ENCODE results near the gene UGT1A5. TPM values are rescaled to one million over a fixed set of nuclear protein-coding genes. Genes with fewer than 3 reads are reported as not detected.

Gene UGT1A5
- total RNA-seq, 2 experiments from 2014 or later = not detected

GRCh38 chr2:233795735-233796171 is 83.0 kb downstream of the UGT1A5 start:
- H3K36me3 ChIP-seq (ENCODE audit: insufficient read depth, low read length) = no peaks in the 10 kb centered on the region
- ChIA-PET POLR2A (interaction anchor here (0.6 kb wide), 1 partner anchor 125 kb away, joined by 3 read pairs; no protein-coding TSS in a partner anchor), CTCF (ENCODE audit: unreplicated experiment) (no interaction called here)
- intact Hi-C loops (cut with micrococcal nuclease; ENCODE audit: unreplicated experiment) = no loop called here
- DNase-seq (ENCODE audit: low spot score) = no peak
- BruUV-seq (replicated peaks) = no TSS peak
- TF ChIP-seq EZH2phosphoT487 (IDR thresholded peaks at IDR 0.05; ENCODE audit: borderline replicate concordance, low read depth, low read length) = no peak
- TF ChIP-seq CTCF (conservative IDR thresholded peaks at IDR 0.05; ENCODE audit: low read length) = no peak
- no peaks in the 10 kb centered on the region for H3K9me2 ChIP-seq (ENCODE audit: insufficient read depth, low read length)
- H3K9me3 ChIP-seq (ENCODE audit: low read length) = no peaks in the 10 kb centered on the region
- H2AFZ ChIP-seq (ENCODE audit: low read length) = no peak overlapping the region
- H3K4me1 ChIP-seq (ENCODE audit: insufficient read depth, low read length, poor library complexity, severe bottlenecking) = peaks cover under 1% of the 10 kb centered on the region
- H3K27ac ChIP-seq (ENCODE audit: low read depth, low read length, poor library complexity, severe bottlenecking) = no peak overlapping the region
- H3K4me2 ChIP-seq (ENCODE audit: low read length) = no peak overlapping the region
- no peak overlapping the region for H3K4me3 ChIP-seq (ENCODE audit: low read depth, low read length, poor library complexity, severe bottlenecking)
- H4K20me1 ChIP-seq (ENCODE audit: insufficient read depth, low read length) = no peaks in the 10 kb centered on the region
- H3K79me2 ChIP-seq (ENCODE audit: insufficient read depth, low read depth, low read length) = no peaks in the 10 kb centered on the region

GRCh38 chr2:233796254-233796653 is 83.5 kb downstream of the UGT1A5 start:
- H2AFZ ChIP-seq (ENCODE audit: low read length) = no peak overlapping the region
- peaks cover 5% of the 10 kb centered on the region for H3K4me1 ChIP-seq (ENCODE audit: insufficient read depth, low read length, poor library complexity, severe bottlenecking)
- no peak for DNase-seq (ENCODE audit: low spot score)
- no peaks in the 10 kb centered on the region for H3K79me2 ChIP-seq (ENCODE audit: insufficient read depth, low read depth, low read length)
- H3K27ac ChIP-seq (ENCODE audit: low read depth, low read length, poor library complexity, severe bottlenecking) = no peak overlapping the region
- no peak overlapping the region for H3K4me3 ChIP-seq (ENCODE audit: low read depth, low read length, poor library complexity, severe bottlenecking)
- ChIA-PET POLR2A (interaction anchor here (0.6 kb wide), 1 partner anchor 124 kb away, joined by 3 read pairs; no protein-coding TSS in a partner anchor), CTCF (ENCODE audit: unreplicated experiment) (no interaction called here)
- H3K9me3 ChIP-seq (ENCODE audit: low read length) = no peaks in the 10 kb centered on the region
- TF ChIP-seq CTCF (conservative IDR thresholded peaks at IDR 0.05; ENCODE audit: low read length) = no peak
- TF ChIP-seq EZH2phosphoT487 (IDR thresholded peaks at IDR 0.05; ENCODE audit: borderline replicate concordance, low read depth, low read length) = no peak
- H4K20me1 ChIP-seq (ENCODE audit: insufficient read depth, low read length) = no peaks in the 10 kb centered on the region
- no peaks in the 10 kb centered on the region for H3K36me3 ChIP-seq (ENCODE audit: insufficient read depth, low read length)
- intact Hi-C loops (cut with micrococcal nuclease; ENCODE audit: unreplicated experiment) = no loop called here
- H3K9me2 ChIP-seq (ENCODE audit: insufficient read depth, low read length) = no peaks in the 10 kb centered on the region
- H3K4me2 ChIP-seq (ENCODE audit: low read length) = no peak overlapping the region
- BruUV-seq (replicated peaks) = no TSS peak

- intact Hi-C loops (cut with micrococcal nuclease; ENCODE audit: unreplicated experiment) = no loop called here
- no peaks in the 10 kb centered on the region for H3K9me2 ChIP-seq (ENCODE audit: insufficient read depth, low read length)
- no peak overlapping the region for H3K4me3 ChIP-seq (ENCODE audit: low read depth, low read length, poor library complexity, severe bottlenecking)
- no peak overlapping the region for H2AFZ ChIP-seq (ENCODE audit: low read length)
- H4K20me1 ChIP-seq (ENCODE audit: insufficient read depth, low read length) = no peaks in the 10 kb centered on the region
- H3K27ac ChIP-seq (ENCODE audit: low read depth, low read length, poor library complexity, severe bottlenecking) = no peak overlapping the region
- H3K9me3 ChIP-seq (ENCODE audit: low read length) = no peaks in the 10 kb centered on the region
- no peak for DNase-seq (ENCODE audit: low spot score)
- peaks cover 11% of the 10 kb centered on the region for H3K4me1 ChIP-seq (ENCODE audit: insufficient read depth, low read length, poor library complexity, severe bottlenecking)
- CTCF ChIA-PET (ENCODE audit: unreplicated experiment) = interaction anchor here (0.5 kb wide), 1 partner anchor 787 kb away, joined by 3 read pairs; no protein-coding TSS in a partner anchor
- H3K79me2 ChIP-seq (ENCODE audit: insufficient read depth, low read depth, low read length) = no peaks in the 10 kb centered on the region
- BruUV-seq (replicated peaks) = no TSS peak
- POLR2A ChIA-PET = no interaction called here
- H3K4me2 ChIP-seq (ENCODE audit: low read length) = no peak overlapping the region
- TF ChIP-seq CTCF (conservative IDR thresholded peaks at IDR 0.05; ENCODE audit: low read length) = no peak
- no peaks in the 10 kb centered on the region for H3K36me3 ChIP-seq (ENCODE audit: insufficient read depth, low read length)
Observed at GRCh38 chr2:233798335-233799086, 85.8 kb downstream of the UGT1A5 start.

Data from OCI-LY7 (cell line).